SJSA1 (cell line): Measurements from ENCODE around the gene PKM. TPM values are rescaled to one million over a fixed set of nuclear protein-coding genes. Genes with fewer than 3 reads are reported as not detected.

Experiments
- DNase-seq, 2 experiments: peaks; one replicate each; pipeline ENCODE4 v3.0.0-alpha.2; 2015 to 2020; ENCODE audit warnings: low spot score in 2 of 2, low read depth in 1 of 2
- H3K27ac ChIP-seq: fragments of 250-450 bp; sonication (Bioruptor Pico); 2 replicates; pipeline ENCODE4 v1.5.1; 2020; ENCODE audit warnings: mild to moderate bottlenecking, moderate library complexity
- H3K27me3 ChIP-seq: fragments of 250-450 bp; sonication (Bioruptor Pico); replicated peaks from 2 replicates; pipeline ENCODE4 v1.5.1; 2020; ENCODE audit warnings: mild to moderate bottlenecking, moderate library complexity
- H3K36me3 ChIP-seq: fragments of 250-450 bp; sonication (Bioruptor Pico); 2 replicates; pipeline ENCODE4 v1.5.1; 2020; ENCODE audit warnings: mild to moderate bottlenecking
- H3K4me1 ChIP-seq: fragments of 250-450 bp; sonication (Bioruptor Pico); replicated peaks from 2 replicates; pipeline ENCODE4 v1.6.1; 2021; ENCODE audit warnings: mild to moderate bottlenecking
- H3K4me3 ChIP-seq: fragments of 250-450 bp; sonication (Bioruptor Pico); 2 replicates; pipeline ENCODE4 v1.5.1; 2020; ENCODE audit warnings: mild to moderate bottlenecking
- H3K9me3 ChIP-seq: fragments of 250-450 bp; sonication (Bioruptor Pico); replicated peaks from 2 replicates; pipeline ENCODE4 v1.5.1; 2020; ENCODE audit warnings: mild to moderate bottlenecking
- total RNA-seq: library from RNA; depleted of rRNA; stranded (reverse); fragments of >200 nt; shearing (Covaris generic); gene quantifications from 2 replicates; pipeline ENCODE4 v1.2.3, GENCODE V29; 2014; rRNA removed

The PKM gene
- total RNA-seq, 1 experiment from 2014 or later = 1,516 TPM

- Histone ChIP-seq H3K4me3 (no peak overlapping the region), H3K36me3 (no peaks in the 10 kb centered on the region), H3K9me3 (no peaks in the 10 kb centered on the region), H3K27me3 (no peaks in the 10 kb centered on the region), H3K4me1 (no peaks in the 10 kb centered on the region), H3K27ac (no peak overlapping the region)
- DNase-seq = no peak
These were observed 69.4 kb downstream of the PKM start for GRCh38 chr15:72161361-72162132.

DNA sequence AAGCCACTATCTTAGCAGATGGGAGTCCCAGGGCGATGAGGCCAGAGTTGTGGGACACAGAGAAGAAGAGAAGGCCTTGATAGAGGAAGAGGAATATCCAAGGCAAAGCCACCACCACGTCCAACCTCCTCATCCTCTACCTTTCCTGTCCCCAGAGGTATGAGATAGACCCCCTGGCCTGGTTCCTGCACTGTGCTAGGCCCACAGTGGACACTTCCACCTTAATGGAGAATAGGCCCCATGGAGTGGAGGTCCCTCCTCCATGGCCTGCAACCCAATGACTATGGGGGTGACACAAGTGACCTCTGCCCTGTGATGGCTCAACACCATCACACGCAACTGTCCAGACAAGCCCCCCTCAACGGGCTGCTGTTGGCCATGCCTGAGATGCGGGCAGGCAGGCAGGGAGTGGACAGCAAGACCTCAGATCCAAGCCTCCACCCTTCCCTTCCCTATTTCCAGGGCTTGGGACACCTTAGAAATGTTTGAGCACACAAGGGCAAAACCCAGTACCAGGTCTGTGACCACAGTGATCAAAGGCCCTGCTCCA lies 70.2 kb downstream of the PKM start:
- peaks cover 1% of the 10 kb centered on the region for H3K4me1 ChIP-seq
- no peak overlapping the region for H3K27ac ChIP-seq
- H3K9me3 ChIP-seq = no peaks in the 10 kb centered on the region
- no peaks in the 10 kb centered on the region for H3K36me3 ChIP-seq
- no peak for DNase-seq
- H3K4me3 ChIP-seq = no peak overlapping the region
- no peaks in the 10 kb centered on the region for H3K27me3 ChIP-seq

GRCh38 chr15:72156928-72157327 lies 74.1 kb downstream of the PKM start:
- H3K27me3 ChIP-seq = no peaks in the 10 kb centered on the region
- no peak for DNase-seq
- H3K9me3 ChIP-seq = no peaks in the 10 kb centered on the region
- no peak overlapping the region for H3K27ac ChIP-seq
- H3K4me3 ChIP-seq = no peak overlapping the region
- H3K4me1 ChIP-seq = peaks cover 9% of the 10 kb centered on the region
- no peaks in the 10 kb centered on the region for H3K36me3 ChIP-seq

DNA sequence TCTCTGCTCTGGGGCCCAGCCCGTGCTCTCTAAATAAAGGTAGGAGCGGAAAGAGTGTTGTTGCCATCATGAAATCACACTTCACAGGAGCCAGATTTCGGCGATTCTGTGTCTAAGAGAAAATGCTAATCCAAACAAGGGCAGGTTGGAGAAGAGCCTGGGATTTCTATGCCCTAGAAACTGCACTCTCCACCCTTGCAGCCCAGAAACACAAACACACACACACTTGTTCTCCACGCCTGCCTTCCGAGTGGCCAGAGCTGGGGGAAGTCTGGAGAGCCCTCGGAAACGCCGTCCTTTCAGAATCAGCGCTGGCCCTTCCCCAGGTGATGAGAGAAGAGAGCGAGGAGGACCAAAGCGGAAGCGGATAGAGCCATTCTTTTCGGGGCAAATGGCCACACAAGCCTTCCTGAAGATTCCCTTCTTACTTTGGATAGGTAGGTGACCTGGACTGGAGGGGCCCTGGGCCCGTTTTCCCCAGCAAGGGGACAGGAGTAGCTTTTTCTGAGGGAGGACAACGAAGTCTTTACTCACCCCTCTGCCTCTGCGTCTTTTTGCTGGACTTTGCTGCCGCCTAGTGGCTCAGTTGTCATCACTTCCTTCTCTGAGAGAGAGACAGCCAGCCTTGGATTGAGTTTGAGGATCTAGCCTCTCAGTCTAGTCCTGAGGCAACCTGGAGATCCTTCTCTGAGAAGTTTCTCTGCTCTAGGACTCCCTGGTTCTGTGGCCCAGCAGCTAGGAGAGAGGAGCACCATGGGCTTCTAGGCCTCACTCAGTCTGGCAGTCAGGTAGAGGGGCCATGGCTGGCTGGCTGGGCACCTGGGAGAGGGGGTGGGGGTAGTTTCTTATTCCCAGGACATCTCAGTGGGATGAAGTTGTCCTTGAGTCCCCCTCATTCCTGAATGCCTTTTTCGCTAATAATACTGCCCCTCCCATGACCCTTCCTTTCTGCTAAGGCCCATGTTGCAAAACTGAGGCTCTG lies 75.1 kb downstream of the PKM start:
- H3K9me3 ChIP-seq = no peaks in the 10 kb centered on the region
- peak; percentile 82 for DNase-seq
- no peak overlapping the region for H3K27ac ChIP-seq
- no peaks in the 10 kb centered on the region for H3K36me3 ChIP-seq
- H3K27me3 ChIP-seq = no peaks in the 10 kb centered on the region
- H3K4me3 ChIP-seq = peak overlapping the region; percentile 32
- H3K4me1 ChIP-seq = peaks cover 9% of the 10 kb centered on the region

GRCh38 chr15:72155003-72155621 lies 75.9 kb downstream of the PKM start:
- Histone ChIP-seq H3K27me3 (no peaks in the 10 kb centered on the region), H3K27ac (no peak overlapping the region), H3K9me3 (no peaks in the 10 kb centered on the region), H3K36me3 (no peaks in the 10 kb centered on the region), H3K4me3 (no peak overlapping the region), H3K4me1 (peaks cover 9% of the 10 kb centered on the region)
- peak; percentile 50 to 68 for DNase-seq

DNA sequence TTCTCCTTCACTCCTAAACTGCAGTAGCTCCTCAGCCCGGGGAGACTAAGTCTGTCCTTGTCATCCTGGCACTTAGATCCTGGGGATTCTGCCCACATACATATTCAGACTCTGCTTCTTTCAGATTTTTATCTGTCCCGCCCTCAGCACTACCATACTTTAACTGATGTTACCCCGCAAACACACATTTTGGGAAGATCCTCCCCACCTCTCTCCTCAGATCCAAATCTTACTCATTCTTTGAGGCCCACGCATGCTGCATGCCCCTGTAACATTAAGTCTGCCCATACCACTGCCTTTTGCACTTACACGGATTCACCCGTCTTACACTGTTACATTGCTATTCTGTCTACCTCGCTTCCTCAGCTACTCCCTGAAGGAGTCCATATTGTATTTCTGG lies 76.7 kb downstream of the PKM start:
- Histone ChIP-seq H3K9me3 (no peaks in the 10 kb centered on the region), H3K4me3 (no peak overlapping the region), H3K27ac (no peak overlapping the region), H3K36me3 (no peaks in the 10 kb centered on the region), H3K27me3 (no peaks in the 10 kb centered on the region), H3K4me1 (peaks cover 9% of the 10 kb centered on the region)
- no peak for DNase-seq

DNA sequence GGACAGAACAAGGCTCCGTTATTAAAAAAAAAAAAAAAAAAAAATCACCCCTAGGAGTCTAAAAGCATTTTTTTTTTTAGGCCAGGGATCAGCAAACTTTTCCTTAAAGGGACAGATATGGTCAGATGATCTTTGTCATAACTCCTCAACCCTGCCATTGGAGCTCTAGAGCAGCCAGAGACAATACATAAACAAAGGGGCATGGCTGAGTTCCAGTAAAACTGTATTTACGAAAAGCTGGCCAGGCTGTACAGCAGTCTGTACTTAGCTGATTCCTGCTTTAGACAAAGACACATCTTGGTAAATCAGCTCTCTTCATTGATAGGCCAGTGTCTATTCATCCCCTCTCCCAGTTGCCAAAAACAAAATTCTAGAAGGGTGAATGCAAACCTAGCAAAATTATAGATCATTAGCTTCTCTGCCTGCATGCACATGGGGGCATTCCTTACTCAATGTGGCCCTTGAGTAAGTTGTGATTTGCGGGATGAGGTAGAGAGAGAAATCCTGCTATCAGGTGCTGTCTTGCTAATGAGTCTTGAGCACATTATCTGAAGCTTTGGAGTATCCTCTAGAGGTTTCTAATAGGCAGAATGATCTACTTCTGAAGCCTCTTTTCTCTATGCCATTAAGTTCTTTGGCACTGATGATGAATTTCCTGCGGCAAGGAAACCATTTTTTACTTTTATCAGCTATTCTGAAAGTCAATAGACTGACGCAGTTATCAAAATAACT lies 77.6 kb downstream of the PKM start:
- H3K27ac ChIP-seq = no peak overlapping the region
- peaks cover 9% of the 10 kb centered on the region for H3K4me1 ChIP-seq
- DNase-seq = no peak
- no peaks in the 10 kb centered on the region for H3K27me3 ChIP-seq
- no peaks in the 10 kb centered on the region for H3K9me3 ChIP-seq
- H3K36me3 ChIP-seq = no peaks in the 10 kb centered on the region
- no peak overlapping the region for H3K4me3 ChIP-seq

Other genes with a start within 250 kb of the PKM start
- gene MYO9A, start 113.0 kb downstream of the PKM start, total RNA-seq = 21.6 and 21.9 TPM in 2 replicates
- gene SENP8, start 112.8 kb downstream of the PKM start, total RNA-seq = 0.78 and 2.5 TPM in 2 replicates
- gene GRAMD2A, start 33.4 kb downstream of the PKM start, total RNA-seq = 0.16 TPM in 1 of 2 replicates, not detected in the other
- gene PARP6, start 41.4 kb upstream of the PKM start, total RNA-seq = 18.8 and 35.6 TPM in 2 replicates
- 0.08 TPM in 1 of 2 replicates, not detected in the other for gene CELF6, start 89.0 kb upstream of the PKM start, total RNA-seq
- 58.5 and 90.0 TPM in 2 replicates for gene HEXA, start 144.8 kb upstream of the PKM start, total RNA-seq
- not detected in 2 replicates for gene TMEM202, start 167.1 kb upstream of the PKM start, total RNA-seq
- gene ARIH1, start 243.1 kb upstream of the PKM start, total RNA-seq = 27.8 and 36.6 TPM in 2 replicates